Epithelial cell of proximal tubule (primary cell): ENCODE data around the gene TCAIM. TPM values are rescaled to one million over a fixed set of nuclear protein-coding genes. Genes with fewer than 3 reads are reported as not detected.

Source experiments
- DNase-seq: peaks from one replicate; pipeline ENCODE4 v3.0.0-alpha.2; 2011; ENCODE audit warnings: low read depth
- H3K4me3 ChIP-seq: 2 replicates; pipeline ENCODE4 v1.5.1; 2011; ENCODE audit warnings: low read depth, mild to moderate bottlenecking, low read length
- total RNA-seq: library from RNA; depleted of rRNA; stranded (reverse); fragments of >200 nt; gene quantifications from 2 replicates; pipeline ENCODE4 v1.2.3, GENCODE V29; 2015
- TF ChIP-seq, protein P1 (sequence below): conservative IDR thresholded peaks from 2 replicates; pipeline ENCODE4 v1.5.1; 2012; ENCODE audit warnings: low read depth, mild to moderate bottlenecking, low read length

The TCAIM gene
- total RNA-seq, 1 donor from 2014 or later: 20.9 TPM

DNA sequence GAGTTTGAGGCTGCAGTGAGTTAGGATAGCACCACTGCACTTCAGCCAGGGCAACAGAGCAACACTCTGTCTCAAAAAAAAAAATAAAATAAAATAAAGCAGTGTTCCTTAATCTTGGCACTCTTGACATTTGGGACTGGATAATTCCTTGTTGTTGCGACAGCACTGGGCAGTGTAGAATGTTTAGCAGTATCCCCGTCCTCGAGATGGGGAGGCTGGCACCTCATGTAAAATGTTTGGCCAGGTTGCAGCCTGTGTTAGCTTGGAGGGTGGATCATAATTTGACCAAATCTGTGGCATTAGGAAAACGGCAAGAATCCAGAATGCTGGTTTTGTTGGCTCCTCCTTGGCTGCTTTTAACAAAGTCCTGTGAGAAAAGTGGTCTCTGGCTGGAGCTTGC is 91.9 kb downstream of the TCAIM start:
- TF ChIP-seq, protein P1, sequence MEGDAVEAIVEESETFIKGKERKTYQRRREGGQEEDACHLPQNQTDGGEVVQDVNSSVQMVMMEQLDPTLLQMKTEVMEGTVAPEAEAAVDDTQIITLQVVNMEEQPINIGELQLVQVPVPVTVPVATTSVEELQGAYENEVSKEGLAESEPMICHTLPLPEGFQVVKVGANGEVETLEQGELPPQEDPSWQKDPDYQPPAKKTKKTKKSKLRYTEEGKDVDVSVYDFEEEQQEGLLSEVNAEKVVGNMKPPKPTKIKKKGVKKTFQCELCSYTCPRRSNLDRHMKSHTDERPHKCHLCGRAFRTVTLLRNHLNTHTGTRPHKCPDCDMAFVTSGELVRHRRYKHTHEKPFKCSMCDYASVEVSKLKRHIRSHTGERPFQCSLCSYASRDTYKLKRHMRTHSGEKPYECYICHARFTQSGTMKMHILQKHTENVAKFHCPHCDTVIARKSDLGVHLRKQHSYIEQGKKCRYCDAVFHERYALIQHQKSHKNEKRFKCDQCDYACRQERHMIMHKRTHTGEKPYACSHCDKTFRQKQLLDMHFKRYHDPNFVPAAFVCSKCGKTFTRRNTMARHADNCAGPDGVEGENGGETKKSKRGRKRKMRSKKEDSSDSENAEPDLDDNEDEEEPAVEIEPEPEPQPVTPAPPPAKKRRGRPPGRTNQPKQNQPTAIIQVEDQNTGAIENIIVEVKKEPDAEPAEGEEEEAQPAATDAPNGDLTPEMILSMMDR: no peak
- H3K4me3 ChIP-seq: no peak overlapping the region
- DNase-seq: no peak

DNA sequence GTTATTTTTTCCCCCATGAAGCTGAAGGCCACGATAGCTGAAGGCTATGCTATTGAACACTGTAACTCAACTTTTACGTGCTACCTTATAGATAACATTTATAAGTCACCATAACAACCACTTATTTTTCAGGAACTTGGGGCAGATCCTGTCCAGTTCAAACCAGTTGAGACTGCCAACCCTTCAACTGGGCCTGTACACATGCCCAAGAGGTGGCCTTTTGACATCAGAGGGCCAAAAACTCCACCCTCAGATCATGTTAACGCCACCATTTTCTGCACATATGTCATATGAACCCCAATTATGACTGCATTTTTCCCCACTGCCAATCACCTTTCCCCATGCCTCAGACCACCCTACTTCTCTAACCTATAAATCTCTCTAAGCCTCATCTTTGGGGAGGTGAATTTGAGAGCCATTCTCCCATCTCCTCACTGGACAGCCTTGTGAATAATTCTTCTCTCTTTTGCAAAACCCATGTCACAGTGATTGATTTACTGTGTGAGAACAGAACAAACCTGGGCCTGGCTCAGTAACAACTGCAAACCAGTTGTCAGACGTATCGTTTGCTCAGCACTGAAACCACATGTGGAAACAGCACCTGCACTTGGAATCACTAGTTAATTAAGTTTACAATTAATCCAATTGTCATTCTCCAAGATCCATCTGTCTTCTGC is 96.4 kb downstream of the TCAIM start:
- no peak for DNase-seq
- no peak overlapping the region for H3K4me3 ChIP-seq
- TF ChIP-seq, protein P1: no peak

DNA sequence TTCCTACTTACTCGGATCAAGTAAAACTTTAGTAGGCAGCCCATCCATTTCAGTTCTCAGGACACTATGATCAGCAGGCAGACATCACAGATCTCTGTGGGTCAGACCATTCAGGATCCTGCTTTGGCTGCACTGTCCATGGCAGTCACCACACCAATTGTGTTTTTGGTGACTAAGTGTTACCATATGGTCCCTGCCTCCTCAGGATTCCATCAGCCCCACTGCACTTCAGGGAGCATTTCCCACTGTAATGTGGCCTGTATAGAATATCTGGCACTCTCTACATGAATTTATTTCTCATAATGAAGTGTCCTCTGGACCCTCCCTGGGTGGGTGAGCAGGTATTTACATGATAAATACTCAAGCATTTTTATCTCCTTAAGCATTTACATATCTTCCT is 97.6 kb downstream of the TCAIM start:
- TF ChIP-seq, protein P1: no peak
- no peak for DNase-seq
- H3K4me3 ChIP-seq: no peak overlapping the region

DNA sequence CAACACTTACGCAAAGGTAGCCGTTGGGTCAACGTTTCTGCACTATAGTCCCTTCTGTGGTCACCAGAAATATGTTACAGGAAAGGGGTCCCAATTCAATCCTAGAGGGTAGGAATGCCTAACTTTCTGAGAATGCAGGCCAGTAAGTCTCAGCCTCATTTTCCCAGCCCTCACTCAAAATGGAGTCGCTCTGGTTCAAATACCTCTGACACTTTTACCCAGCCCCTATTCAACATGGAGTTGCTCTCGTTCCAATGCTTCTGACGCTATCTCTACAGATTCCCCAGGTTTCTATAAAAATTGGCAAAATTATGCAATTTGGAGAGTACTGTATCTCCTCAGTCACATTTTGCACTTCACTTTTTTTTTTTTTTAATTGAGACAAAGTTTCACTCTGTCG is 99.2 kb downstream of the TCAIM start:
- TF ChIP-seq, protein P1: no peak
- DNase-seq: no peak
- no peak overlapping the region for H3K4me3 ChIP-seq

DNA sequence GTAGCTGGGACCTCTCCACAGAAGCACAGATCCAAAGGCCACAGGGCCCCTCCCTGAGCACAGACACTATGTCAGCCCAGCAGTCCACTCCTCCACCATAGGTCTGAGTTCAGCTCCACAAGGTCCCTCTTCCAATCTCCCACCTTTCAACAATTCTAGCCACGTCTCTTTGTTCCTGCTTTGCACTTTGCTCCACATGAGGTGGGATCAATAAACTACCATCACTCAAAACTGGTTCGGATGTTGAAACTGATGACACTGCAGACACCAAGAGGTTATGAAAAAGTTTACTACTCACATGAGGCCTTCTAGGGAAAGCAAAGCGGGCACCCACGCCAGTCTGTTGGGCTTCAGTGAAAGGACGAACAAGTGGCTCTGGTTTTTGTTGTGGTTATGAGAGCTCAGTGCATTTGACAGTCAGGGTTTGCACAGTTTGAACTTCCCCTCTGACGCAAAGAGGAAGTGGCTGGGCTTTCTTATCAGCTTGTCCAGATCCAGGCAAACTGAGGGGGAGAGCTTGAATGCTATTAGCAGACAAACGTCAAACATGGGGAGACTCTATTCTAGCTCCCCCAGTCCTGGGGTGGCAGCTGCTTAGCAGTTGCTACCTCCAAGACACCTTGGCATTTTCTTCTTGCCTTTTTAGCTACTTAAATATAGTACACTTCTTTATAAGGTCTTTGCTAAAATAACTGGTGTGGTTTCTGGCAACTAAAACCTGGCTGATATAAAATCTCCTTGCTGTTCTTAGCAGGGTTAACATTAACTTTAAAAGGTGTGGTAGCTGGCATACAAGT is 101.1 kb downstream of the TCAIM start:
- TF ChIP-seq, protein P1: no peak
- DNase-seq: no peak
- no peak overlapping the region for H3K4me3 ChIP-seq

DNA sequence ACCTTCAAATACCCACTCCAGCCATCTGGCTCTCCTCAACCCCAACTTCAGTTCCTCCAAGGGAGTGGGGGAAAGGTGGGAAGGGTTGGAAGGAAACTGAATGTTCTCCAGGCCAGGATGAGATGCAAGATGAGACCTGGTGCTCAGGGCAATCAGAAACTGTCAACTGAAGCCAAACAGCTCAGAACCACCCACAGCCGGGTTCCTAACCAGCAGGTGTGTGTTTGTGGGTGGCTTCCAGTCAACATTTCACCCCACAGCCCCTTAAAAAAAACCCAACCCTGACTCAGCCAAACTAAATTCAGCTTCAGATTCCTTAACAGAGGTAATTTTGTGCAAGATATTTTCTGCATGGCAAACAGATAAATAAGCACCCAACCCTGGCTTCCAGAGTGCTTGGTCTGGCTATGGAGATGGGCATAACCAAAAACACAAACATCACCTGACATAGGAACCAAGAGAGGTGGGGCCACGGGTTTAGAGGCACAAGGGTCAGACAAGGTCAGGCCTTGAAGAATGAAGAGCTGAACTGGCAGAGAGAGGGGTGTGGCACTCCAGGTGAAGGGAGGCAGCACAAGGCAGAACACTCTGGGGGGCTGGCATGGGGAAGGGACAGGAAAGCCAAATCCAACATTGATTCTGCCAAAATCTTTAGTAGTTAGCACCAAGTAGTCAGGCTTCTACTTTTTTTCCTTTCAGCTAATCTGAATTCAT is 104.2 kb downstream of the TCAIM start:
- DNase-seq: no peak
- TF ChIP-seq, protein P1: no peak

More for the DNA sequence above, 104.2 kb downstream of the TCAIM start:
- H3K4me3 ChIP-seq: no peak overlapping the region
